H9 (cell line): ENCODE results near the gene PLCH2. TPM values are rescaled to one million over a fixed set of nuclear protein-coding genes. Genes with fewer than 3 reads are reported as not detected.
A peak's percentile ranks its signal among the peaks of the same experiment; 100 is the strongest.

Source experiments
- DNase-seq: peaks from one replicate; pipeline ENCODE4 v3.0.0-alpha.2; 2017
- H2AFZ ChIP-seq: one replicate; pipeline ENCODE4 v1.6.1; 2013; ENCODE audit warnings: mild to moderate bottlenecking, low read length, control low read depth, moderate library complexity
- H2AK5ac ChIP-seq: 2 replicates; pipeline ENCODE4 v1.6.1; 2013; ENCODE audit warnings: low read length, control low read depth, mixed read lengths; ENCODE audit not compliant: insufficient read length
- H2BK120ac ChIP-seq: one replicate; pipeline ENCODE4 v1.6.1; 2013; ENCODE audit warnings: low read depth, mild to moderate bottlenecking, low read length, control low read depth, inconsistent platforms; ENCODE audit not compliant: poor library complexity, severe bottlenecking
- H2BK12ac ChIP-seq: 2 replicates; pipeline ENCODE4 v1.6.1; 2013; ENCODE audit warnings: low read length, control low read depth, mixed read lengths, low read depth; ENCODE audit not compliant: insufficient read length
- H2BK15ac ChIP-seq: 2 replicates; pipeline ENCODE4 v1.6.1; 2013; ENCODE audit warnings: low read depth, low read length, control low read depth
- H2BK20ac ChIP-seq: one replicate; pipeline ENCODE4 v1.6.1; 2013; ENCODE audit warnings: low read depth, mild to moderate bottlenecking, low read length, control low read depth, inconsistent platforms; ENCODE audit not compliant: poor library complexity, severe bottlenecking
- H2BK5ac ChIP-seq: 2 replicates; pipeline ENCODE4 v1.6.1; 2013; ENCODE audit warnings: low read length, control low read depth, mixed read lengths; ENCODE audit not compliant: insufficient read length
- H3K14ac ChIP-seq: 2 replicates; pipeline ENCODE4 v1.6.1; 2013; ENCODE audit warnings: low read length, control low read depth; ENCODE audit not compliant: insufficient read depth
- H3K18ac ChIP-seq: 2 replicates; pipeline ENCODE4 v1.6.1; 2013; ENCODE audit warnings: low read depth, mild to moderate bottlenecking, mixed read lengths, low read length, control low read depth; ENCODE audit not compliant: insufficient read length
- H3K23ac ChIP-seq: 2 replicates; pipeline ENCODE4 v1.6.1; 2013; ENCODE audit warnings: low read length, control low read depth, mixed read lengths, low read depth; ENCODE audit not compliant: insufficient read length
- H3K23me2 ChIP-seq: 2 replicates; pipeline ENCODE4 v1.6.1; 2013; ENCODE audit warnings: low read depth, mild to moderate bottlenecking, mixed read lengths, low read length, control low read depth; ENCODE audit not compliant: insufficient read length, poor library complexity, severe bottlenecking
- H3K27ac ChIP-seq: 2 replicates; pipeline ENCODE4 v1.5.1; 2013; ENCODE audit warnings: low read length, control low read depth, mixed read lengths, low read depth; ENCODE audit not compliant: insufficient read length
- H3K27me3 ChIP-seq: 2 replicates; pipeline ENCODE4 v1.6.1; 2013; ENCODE audit warnings: low read length, control low read depth, inconsistent platforms; ENCODE audit not compliant: insufficient read depth
- H3K4ac ChIP-seq: 2 replicates; pipeline ENCODE4 v1.6.1; 2013; ENCODE audit warnings: low read depth, mild to moderate bottlenecking, control low read depth, inconsistent platforms, low read length, moderate library complexity
- H3K4me1 ChIP-seq: 2 replicates; pipeline ENCODE4 v1.6.1; 2013; ENCODE audit warnings: low read length, control low read depth, inconsistent platforms; ENCODE audit not compliant: insufficient read depth
- H3K4me2 ChIP-seq: 2 replicates; pipeline ENCODE4 v1.6.1; 2013; ENCODE audit warnings: low read length, control low read depth, mixed read lengths; ENCODE audit not compliant: insufficient read length, insufficient read depth
- H3K56ac ChIP-seq: 2 replicates; pipeline ENCODE4 v1.6.1; 2013; ENCODE audit warnings: low read depth, mild to moderate bottlenecking, mixed read lengths, low read length, control low read depth; ENCODE audit not compliant: insufficient read length
- H3K79me1 ChIP-seq: 2 replicates; pipeline ENCODE4 v1.6.1; 2013; ENCODE audit warnings: low read depth, mild to moderate bottlenecking, moderate library complexity, low read length, control low read depth, inconsistent platforms; ENCODE audit not compliant: insufficient read depth, poor library complexity, severe bottlenecking
- H3K79me2 ChIP-seq: 2 replicates; pipeline ENCODE4 v1.6.1; 2013; ENCODE audit warnings: low read length, control low read depth, inconsistent platforms; ENCODE audit not compliant: insufficient read depth
- H3K9ac ChIP-seq: 2 replicates; pipeline ENCODE4 v1.6.1; 2013; ENCODE audit warnings: low read length, control low read depth, mixed read lengths; ENCODE audit not compliant: insufficient read length; ENCODE audit errors: extremely low read depth
- H3K9me3 ChIP-seq: one replicate; pipeline ENCODE4 v1.6.1; 2013; ENCODE audit warnings: low read depth, low read length, inconsistent platforms; ENCODE audit not compliant: control insufficient read depth
- H3T11ph ChIP-seq: one replicate; pipeline ENCODE4 v1.6.1; 2013; ENCODE audit warnings: mild to moderate bottlenecking, low read length, control low read depth, inconsistent platforms
- H4K20me1 ChIP-seq: one replicate; pipeline ENCODE4 v1.6.1; 2013; ENCODE audit not compliant: control insufficient read depth, insufficient read length, insufficient read depth
- H4K5ac ChIP-seq: 2 replicates; pipeline ENCODE4 v1.6.1; 2013; ENCODE audit warnings: low read depth, mild to moderate bottlenecking, mixed read lengths, low read length, control low read depth; ENCODE audit not compliant: insufficient read length
- H4K8ac ChIP-seq: replicated peaks from 2 replicates; pipeline ENCODE4 v1.6.1; 2013; ENCODE audit warnings: low read length, control low read depth, mixed read lengths, low read depth; ENCODE audit not compliant: insufficient read length
- H4K91ac ChIP-seq: 2 replicates; pipeline ENCODE4 v1.6.1; 2013; ENCODE audit warnings: low read depth, mild to moderate bottlenecking, moderate library complexity, mixed read lengths, low read length, control low read depth; ENCODE audit not compliant: insufficient read length
- H3K27ac Mint-ChIP-seq, 3 experiments: 2 replicates in 2 of 3; 3 replicates in 1 of 3; pipeline ENCODE4 v1.8.0; 2020 to 2021; ENCODE audit warnings: mixed read lengths in 3 of 3, mild to moderate bottlenecking in 1 of 3, moderate library complexity in 1 of 3
- H3K27me3 Mint-ChIP-seq: 2 replicates; pipeline ENCODE4 v1.8.0; 2021; ENCODE audit warnings: low read depth, mild to moderate bottlenecking, moderate library complexity, mixed read lengths
- H3K36me3 Mint-ChIP-seq, 3 experiments: 2 replicates in 2 of 3; 3 replicates in 1 of 3; pipeline ENCODE4 v1.8.0; 2020 to 2021; ENCODE audit warnings: low read depth in 3 of 3, mixed read lengths in 3 of 3; ENCODE audit not compliant: insufficient read depth in 1 of 3
- H3K4me1 Mint-ChIP-seq, 2 experiments: 2 replicates each; pipeline ENCODE4 v1.8.0; 2020; ENCODE audit warnings: mixed read lengths in 2 of 2
- H3K4me3 Mint-ChIP-seq, 2 experiments: 2 replicates in 1 of 2; 3 replicates in 1 of 2; pipeline ENCODE4 v1.8.0; 2020 to 2021; ENCODE audit warnings: mild to moderate bottlenecking in 2 of 2, mixed read lengths in 2 of 2, moderate library complexity in 1 of 2
- H3K9me3 Mint-ChIP-seq, 2 experiments: 2 replicates in 1 of 2; 3 replicates in 1 of 2; pipeline ENCODE4 v1.8.0; 2020; ENCODE audit warnings: mild to moderate bottlenecking in 2 of 2, mixed read lengths in 2 of 2, moderate library complexity in 1 of 2
- WGBS: extraction: QIAGEN DNeasy Blood & Tissue Kit; methylation state at CpG from one replicate; pipeline ENCODE4 v1.1.7; 2013; ENCODE audit warnings: missing lambda C conversion rate, low lambda C conversion rate, mixed read lengths; ENCODE audit not compliant: insufficient read length; ENCODE audit errors: extremely low coverage; 5-methylcytosine and 5-hydroxymethylcytosine counted together
- total RNA-seq: library from RNA; stranded (reverse); gene quantifications from 2 replicates; pipeline ENCODE4 v1.2.1, GENCODE V29; 2021
- TF ChIP-seq, protein P1 (sequence below): fragments of 200-600 bp; sonication (generic); conservative IDR thresholded peaks from 3 replicates; pipeline ENCODE4 v1.8.0; 2021; ENCODE audit warnings: antibody characterized with exemption, mild to moderate bottlenecking

The PLCH2 gene
- total RNA-seq, 1 experiment from 2014 or later: 0.09 TPM

DNA sequence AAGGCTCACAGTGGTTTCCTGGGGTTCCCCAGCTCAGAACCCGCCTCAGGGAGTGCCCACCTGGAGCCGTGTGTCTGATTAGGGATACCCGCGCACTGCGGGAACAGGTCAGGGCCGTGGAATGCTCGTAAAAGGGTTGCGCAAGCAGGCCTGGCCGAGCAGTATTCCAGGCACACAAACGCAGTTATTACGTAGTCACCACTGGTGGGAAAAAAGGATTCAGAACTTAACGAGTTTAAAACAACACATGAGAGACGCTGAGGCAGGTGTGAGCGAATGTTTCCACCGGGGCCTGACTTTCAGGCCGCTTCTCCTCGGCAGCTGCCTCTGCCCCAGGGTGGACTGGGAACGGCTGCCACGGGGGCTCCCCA lies 18.2 kb downstream of the PLCH2 start:
- Histone ChIP-seq H3K79me1 (no peaks in the 10 kb centered on the region), H3K27me3 (no peaks in the 10 kb centered on the region), H3K9ac (no peak overlapping the region), H3K9me3 (no peaks in the 10 kb centered on the region), H4K5ac (no peak overlapping the region), H3K23ac (no peak overlapping the region), H3K56ac (no peak overlapping the region), H3K23me2 (no peaks in the 10 kb centered on the region), H2AK5ac (no peak overlapping the region), H3K4me1 (no peaks in the 10 kb centered on the region), H3K4me2 (no peak overlapping the region), H3T11ph (no peak overlapping the region), H3K79me2 (no peaks in the 10 kb centered on the region), H2AFZ (no peak overlapping the region), H2BK15ac (no peak overlapping the region), H4K91ac (no peak overlapping the region), H3K14ac (no peak overlapping the region), H2BK20ac (no peak overlapping the region), H3K4ac (no peak overlapping the region), H4K8ac (no peak overlapping the region), H4K20me1 (no peaks in the 10 kb centered on the region), H2BK5ac (no peak overlapping the region), H2BK12ac (no peak overlapping the region), H3K27ac (no peak overlapping the region), H3K18ac (no peak overlapping the region), H2BK120ac (no peak overlapping the region)
- WGBS: no CpG with 5 or more reads among the region's 19 CpGs
- TF ChIP-seq, protein P1, sequence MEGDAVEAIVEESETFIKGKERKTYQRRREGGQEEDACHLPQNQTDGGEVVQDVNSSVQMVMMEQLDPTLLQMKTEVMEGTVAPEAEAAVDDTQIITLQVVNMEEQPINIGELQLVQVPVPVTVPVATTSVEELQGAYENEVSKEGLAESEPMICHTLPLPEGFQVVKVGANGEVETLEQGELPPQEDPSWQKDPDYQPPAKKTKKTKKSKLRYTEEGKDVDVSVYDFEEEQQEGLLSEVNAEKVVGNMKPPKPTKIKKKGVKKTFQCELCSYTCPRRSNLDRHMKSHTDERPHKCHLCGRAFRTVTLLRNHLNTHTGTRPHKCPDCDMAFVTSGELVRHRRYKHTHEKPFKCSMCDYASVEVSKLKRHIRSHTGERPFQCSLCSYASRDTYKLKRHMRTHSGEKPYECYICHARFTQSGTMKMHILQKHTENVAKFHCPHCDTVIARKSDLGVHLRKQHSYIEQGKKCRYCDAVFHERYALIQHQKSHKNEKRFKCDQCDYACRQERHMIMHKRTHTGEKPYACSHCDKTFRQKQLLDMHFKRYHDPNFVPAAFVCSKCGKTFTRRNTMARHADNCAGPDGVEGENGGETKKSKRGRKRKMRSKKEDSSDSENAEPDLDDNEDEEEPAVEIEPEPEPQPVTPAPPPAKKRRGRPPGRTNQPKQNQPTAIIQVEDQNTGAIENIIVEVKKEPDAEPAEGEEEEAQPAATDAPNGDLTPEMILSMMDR: no peak
- Mint-ChIP-seq H3K4me3 (no peak overlapping the region), H3K4me1 (0 out of 4 replicates have a peak, but pooled peaks cover 0 to 3% of the 10 kb centered on the region in 2 experiments), H3K27ac (peak overlapping the region in 1 of 3 experiments; percentile 44; a peak in 1 of 7 replicates), H3K27me3 (peaks cover 29% of the 10 kb centered on the region), H3K9me3 (peaks cover 0 to 3% of the 10 kb centered on the region in 2 experiments; a peak in 1 of 5 replicates), H3K36me3 (no peaks in the 10 kb centered on the region)
- no peak for DNase-seq
